Right forelimb (tissue), 1 donor: ENCODE results near the gene NOS1AP.
A peak's percentile ranks its signal among the peaks of the same experiment; 100 is the strongest.

ENCODE experiments used
- DNase-seq: peaks from one replicate; pipeline ENCODE4 v3.0.0-alpha.2; 2018

Gene NOS1AP

DNA sequence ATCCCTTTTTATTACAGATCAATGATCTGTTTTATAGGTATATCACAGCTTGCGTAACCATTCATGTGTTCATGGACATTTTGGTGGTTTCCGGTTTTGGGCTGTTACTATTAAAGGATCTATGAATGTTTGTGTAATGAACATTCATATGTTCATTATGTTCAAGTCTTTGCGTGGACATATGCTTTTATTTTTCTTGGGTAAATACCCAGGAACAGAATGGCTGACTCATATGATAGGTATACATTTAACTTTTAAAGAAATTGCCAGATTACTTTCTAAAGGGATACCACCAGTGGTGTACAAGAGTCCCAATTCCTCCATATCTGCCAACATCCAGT is 233.5 kb downstream of the NOS1AP start:
- no peak for DNase-seq

DNA sequence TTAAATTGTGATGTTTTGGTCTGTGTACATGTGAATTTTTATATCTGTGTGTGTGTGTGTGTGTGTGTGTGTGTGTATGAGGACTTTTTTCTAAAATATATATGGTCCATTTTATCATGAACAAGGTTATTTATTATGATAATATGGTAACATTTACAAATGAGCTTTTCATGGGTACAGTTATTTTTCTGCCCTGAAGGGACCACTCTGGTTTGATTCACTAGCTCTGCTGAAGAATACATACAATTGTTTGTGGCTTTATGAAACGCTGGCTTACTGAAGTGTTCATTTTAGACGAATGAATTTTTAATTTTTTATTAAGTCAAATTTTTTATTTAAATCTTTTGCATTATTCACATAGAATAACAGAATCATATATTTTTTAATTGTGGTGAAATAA is 235.2 kb downstream of the NOS1AP start:
- no peak for DNase-seq

DNA sequence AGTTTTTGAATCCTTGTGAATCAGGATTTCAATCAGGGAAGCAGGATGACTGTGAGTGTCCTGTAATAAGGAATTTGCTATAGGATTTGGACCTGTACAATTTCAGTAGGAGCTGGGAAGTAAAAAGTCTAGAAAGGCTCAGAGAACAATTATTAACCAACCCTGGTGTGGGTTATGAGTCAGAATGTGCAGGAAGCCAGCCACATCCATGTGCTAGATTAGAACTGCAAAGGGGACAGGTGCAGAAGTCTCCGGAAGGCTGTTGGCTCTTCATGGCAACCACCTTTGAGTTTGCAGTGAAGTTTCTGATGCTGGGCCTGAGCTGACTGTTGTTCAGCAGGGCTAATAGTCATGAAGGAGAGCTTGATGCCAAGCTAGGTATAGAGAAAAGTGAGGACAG is 236.5 kb downstream of the NOS1AP start:
- no peak for DNase-seq

DNA sequence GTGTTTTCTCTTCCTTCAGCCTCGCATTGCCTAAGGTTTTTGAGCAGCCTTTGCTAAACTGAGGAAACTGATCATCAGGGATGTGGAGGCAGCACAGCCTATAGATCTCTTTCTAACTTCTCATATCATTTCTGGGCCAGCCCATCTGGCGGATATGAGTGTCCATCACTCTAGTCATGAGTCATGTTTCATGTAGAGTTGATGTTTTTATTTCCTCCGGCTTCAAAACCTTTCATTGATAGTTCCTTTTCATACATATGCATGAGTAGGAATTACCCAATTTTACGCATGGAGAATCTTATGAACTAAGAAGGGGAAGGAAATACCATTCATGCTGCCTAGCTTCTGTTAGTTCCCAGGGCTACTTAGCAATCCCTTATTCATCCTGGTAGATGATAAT is 240.8 kb downstream of the NOS1AP start:
- DNase-seq, result no peak

DNA sequence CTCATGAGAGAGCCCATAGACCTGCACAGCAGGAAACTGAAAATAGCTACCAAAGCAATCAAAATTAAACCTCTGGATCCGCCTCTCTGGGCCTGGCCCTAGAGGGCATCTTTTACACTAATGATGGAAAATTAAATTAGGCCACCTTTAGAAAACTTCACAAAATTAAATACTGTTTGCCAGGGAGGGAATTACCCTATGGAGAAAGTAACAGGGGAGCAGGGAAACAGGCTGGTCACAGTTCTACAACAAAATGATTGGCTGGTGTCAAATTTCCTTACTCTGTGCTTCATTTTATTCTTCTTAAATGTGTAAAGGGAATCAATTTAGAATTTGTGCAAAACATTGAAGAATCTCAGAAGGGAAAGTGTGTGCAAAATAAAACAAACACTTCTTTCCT is 244.7 kb downstream of the NOS1AP start:
- no peak for DNase-seq

DNA sequence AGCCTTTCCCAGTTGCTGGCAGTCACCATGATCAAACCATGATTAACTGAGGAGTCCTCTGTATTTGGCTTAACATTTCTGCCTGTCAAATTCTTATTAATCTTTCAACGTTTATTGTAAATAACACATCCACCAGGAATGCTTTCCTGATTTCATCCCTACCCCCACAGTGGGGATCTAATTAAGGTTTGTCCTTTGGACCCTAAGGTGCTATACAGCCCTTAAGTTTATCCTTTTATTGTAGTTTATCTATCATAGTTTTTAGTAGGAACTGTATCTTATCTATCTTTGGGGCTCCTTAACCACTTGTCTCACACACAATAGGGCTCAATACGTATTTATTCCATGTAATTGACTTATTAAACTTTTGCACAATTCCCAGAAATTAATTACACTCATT is 246.2 kb downstream of the NOS1AP start:
- DNase-seq, result no peak

DNA sequence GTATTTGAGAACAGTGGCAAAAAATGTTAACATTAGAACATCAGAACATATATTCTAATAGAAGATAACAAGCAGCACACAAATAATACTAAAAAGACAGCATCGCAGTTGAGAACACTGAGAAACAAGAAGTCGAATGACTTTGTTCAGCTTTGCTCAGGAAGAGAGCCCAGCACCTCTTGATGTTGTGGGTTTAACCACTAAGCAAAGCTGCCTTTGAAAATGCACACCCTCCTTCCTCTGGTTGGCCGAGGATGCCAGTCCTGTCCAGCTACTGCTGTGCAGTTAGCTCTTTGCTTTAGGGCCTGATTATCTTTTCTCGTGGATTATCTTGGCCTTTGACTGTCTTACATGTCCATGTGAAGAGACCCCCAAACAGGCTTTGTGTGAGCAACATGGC is 246.7 kb downstream of the NOS1AP start:
- no peak for DNase-seq

DNA sequence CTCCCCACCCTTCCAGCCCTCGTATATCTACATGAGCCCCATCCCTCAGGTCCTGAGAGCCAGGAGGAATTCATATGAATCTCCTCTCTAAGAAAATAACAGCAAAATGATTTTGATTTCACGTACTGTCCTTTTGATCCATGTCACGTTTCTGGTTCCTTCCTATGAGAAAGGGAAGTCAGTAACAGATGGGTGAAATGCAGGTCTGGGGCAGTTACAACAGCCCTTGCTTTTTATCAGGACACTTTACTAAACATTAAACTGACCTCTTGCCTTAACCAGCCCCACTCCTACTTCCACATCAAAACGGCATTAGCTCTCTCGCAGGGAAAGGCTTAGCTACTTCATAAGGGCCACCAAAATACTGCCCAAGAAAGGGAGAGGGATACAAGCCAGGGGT is 248.1 kb downstream of the NOS1AP start:
- no peak for DNase-seq

DNA sequence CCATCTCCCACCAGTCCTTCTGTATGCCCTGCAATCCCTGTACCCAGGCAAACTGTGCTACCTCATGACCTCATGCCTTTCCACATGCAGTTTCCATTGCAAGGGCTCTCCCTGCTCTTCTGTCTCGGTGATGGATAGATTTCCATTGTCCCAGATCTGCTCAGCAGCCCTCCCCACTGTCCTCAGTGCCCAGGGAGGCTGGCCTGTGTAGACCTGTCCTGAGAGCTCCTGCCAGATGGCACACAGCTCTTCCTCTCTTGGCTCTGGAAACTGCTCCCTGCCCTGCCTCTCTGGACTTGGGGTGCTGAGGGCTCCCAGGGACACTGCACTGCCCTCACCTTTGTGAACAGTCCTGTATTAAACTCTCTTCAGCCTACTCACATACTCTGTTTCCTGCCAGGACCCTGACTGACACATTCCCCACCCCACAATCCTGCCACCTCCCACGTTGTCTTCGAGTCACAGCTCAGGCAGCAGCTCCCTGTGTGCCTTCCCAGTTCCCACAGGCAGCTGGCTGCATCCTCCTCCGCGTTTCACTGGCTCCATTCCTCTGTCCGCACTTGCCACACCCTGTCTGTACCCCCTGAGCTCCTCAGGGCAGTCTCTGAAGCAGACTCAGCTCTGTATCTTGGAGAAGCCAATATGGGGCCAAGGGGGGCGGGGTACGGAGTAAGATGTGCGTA is 250.1 kb downstream of the NOS1AP start:
- no peak for DNase-seq

DNA sequence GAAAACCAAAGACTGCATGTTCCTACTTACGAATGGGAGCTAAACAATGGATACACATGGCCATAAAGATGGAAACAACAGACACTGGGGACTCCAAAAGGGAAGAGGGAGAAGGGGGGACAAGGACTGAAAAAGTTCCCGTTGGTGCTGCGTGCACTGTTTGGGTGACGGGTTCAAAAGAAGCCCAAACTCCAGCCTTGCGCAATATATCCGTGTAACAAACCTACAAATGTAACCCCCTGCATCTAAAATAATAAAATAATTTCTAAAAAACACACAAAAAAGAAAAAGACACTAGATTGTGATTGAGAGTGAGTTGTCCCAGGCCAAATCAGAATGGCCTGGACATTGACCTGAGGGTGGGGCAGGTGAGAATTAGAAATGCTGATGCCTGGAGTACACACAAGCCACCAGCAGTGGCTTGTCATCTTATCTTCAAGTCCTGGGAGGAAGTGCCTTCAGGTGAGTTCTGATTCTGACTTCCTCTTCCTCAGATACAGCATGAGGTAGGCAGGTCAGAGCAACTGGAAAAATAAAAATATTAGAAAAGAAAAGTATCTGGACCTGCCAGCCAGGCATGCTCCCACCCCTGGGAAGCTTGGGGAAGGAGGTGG is 252.4 kb downstream of the NOS1AP start:
- DNase-seq, result no peak

DNA sequence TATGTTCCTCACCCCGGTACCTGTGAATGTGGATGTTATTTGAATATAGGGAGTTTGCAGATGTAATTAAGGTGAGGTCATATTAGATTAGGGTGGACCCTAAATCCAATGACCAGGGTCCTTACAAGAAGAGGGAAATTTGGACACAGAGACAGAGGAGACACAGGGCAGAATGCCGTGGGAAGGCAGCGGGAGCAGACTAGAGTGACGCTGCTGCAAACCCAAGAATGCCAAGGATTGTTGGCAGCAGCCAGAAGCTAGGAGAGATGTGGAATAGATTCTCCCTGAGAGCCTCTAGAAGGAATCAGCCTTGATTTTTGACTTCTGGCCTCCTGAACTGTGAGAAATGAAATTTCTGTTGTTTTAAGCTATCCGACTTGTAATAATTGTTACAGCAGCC is 253.5 kb downstream of the NOS1AP start:
- DNase-seq, result no peak

DNA sequence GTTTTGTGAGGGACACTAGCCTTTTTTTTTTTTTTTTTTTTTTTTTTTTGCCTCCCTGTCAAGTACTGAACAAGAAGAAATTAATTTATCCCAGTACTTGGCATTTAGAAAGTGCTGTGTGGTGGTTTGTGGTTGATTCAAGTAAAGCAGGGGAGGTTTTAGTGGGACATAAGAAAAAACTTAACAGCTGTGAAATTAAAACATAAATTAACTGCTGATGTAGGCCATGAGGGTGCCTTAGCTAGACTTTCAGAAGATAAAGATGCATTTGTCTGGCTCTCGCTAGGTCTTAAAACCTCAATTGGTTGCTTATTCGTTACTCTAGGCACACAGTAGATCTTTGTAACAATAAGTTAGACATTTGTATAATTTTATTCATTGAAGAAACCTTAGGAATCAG is 254.9 kb downstream of the NOS1AP start:
- DNase-seq, result no peak

DNA sequence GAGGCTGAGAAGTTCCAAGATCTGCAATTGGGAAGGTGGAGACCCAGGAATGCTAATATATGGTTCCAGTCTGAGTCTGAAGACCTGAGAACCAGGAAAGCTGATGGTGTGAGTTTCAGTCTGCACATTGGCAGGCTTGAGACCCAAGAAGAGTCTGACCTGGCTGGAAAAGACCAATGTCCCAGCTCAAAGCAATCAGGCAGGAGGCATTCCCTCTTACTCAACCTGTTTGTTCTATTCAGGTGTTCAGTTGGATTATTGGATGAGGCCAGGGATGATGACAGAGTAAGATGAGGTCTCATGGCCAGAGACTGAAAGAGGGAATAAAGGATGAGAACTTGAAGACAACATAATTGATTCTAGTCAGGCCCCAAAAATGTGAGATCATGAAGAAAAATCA is 257.1 kb downstream of the NOS1AP start:
- DNase-seq, result no peak

DNA sequence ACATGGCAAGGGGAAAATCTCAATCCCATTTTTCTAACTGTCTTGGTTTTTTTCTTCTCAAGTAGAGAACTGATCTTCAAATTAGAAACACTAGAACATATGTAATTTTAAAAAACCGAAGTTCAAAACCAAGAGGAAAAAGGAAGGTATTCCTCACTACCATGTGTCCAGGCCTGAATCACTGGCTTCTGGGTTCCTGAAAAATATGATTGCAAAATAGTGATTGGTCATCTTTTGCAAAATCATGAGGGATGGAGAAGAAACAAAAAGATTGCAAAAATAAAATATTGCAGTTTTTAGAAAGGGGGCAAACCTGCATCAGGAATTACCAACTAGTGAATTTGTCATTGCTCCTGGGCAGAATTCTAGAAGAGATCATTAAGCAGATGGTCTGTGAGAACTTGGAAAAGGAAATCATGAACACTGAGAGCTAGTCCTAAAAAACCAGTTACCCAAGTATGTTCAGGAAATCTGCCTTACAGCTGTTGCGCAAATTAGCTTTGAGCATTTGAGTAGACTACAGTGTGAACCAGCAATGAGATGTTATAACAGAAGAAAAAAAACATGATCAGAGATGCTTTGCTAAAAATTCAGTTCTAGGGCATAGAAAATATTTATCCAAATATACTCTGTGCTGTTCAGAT is 257.8 kb downstream of the NOS1AP start:
- no peak for DNase-seq

DNA sequence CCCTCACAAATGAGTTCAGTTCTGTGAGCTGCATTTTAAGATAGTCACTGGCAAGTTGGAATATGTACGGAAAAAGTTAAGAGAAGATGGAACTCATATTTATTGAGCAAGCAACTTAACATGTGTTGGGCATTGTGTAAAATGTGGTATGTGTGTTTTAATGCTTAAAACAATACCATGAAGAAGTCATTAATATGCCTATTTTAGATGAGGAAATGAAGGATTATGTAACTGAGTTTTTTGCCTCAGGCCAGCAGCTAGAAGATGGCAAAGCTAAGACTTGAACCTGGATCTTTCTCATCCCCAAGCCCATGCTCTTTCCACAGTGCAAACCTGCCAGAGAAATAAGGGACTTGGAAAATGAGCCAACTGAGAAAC is 258.3 kb downstream of the NOS1AP start:
- DNase-seq, result no peak

DNA sequence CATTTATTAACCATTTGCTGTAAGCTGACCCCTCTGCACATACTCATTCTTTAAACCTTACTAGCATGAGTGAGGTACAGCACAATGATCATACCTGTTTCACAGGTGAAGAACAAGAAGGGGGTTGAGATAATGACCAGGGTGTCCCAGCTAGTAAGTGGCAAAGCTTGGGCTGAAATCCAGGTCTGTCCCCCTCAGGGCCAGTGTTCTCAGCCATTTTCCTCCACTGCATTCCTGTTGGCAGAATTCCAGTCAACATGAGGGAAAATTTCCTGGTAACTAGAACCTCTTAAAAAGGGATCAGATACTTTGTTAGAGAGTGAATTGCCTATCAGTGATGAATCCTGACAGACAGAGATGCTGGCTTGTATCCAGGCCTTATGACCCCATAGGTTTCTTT is 259.0 kb downstream of the NOS1AP start:
- no peak for DNase-seq

DNA sequence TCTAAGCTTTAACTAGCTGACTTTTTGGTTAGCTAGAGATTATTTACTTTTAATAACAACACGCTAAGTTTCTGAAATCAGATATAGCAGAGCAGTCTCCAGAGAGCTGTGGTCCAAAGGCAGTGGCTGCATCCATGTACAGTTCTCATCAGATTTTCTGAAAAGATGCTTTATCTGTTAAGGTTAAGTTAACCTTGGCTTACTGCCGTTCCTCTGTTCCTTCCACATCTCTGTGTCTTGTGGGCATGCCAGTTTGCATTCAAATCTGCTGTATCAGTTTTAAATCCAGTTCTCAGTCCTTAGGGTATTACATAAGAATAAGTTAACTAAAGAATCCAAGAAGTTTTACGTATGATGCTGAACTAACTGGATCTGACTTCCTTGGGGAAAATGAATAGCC is 260.3 kb downstream of the NOS1AP start:
- no peak for DNase-seq

DNA sequence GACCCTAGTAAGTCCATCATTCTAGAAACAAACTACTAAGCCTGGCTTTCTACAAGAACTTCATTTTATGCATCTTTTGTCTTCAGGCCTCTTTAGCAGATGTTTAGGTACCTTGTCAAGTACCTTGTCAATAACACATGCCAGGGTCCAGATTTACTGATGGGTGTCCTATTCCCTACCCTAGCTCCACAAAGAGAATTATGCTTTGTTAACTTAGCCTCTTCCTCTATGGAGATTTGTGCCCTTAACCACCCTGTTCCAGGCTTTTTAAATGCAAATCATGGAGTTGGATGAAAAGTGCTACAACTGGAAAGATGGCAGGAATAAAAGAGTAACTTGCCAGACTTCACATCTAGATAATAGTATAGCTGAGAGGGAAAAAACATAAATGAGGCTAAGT is 264.5 kb downstream of the NOS1AP start:
- no peak for DNase-seq

DNA sequence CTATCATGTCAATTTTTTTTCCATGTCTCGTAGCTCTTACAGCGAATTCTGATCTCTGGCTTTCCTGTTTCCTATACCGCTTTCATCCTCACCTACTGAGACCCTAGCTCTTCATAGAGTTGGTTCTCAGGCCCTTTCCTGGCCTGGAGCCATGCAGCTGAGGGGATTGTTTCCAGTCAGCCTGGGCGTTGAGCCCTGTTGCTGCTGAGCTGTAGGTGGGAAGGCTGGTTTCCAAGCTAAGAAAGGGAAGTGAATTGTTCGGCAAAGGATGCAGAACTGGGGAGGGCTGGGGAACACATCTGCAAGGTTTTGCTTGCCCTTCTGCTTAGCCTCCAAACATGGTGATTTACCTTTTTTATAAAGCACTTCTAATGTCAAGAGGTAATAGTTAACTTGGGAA is 265.6 kb downstream of the NOS1AP start:
- peak; percentile 63 for DNase-seq

DNA sequence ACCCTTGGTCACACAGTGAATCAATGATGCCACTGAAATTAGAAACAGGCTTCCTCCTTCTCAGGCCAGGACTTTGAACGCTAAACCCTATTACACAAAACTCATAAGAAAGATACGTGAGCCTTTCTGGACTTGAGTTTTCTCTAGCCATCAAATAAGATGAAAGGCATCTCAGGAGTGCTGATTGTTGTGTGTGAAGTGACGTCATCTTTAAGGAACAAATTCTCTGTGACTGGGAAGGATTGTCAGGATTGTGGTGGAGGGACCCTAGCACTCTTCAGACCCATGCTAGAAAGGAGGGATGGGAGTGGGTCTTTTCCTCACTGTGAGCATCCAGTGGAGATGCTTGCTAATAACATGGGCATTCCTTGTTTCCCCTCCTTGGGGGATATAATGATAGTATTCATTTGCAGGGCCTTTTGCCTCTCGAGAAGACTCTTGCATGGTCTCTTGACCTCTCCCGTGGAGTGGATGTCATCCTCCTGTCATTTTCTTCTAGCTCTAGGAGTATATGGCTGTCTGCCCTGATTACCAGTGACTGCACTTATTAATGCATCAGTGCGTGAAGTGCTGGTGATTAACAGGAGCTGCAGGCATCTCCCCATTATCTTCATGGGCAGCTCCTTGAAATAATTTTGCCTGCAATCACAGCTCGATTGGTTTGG is 267.3 kb downstream of the NOS1AP start:
- no peak for DNase-seq

DNA sequence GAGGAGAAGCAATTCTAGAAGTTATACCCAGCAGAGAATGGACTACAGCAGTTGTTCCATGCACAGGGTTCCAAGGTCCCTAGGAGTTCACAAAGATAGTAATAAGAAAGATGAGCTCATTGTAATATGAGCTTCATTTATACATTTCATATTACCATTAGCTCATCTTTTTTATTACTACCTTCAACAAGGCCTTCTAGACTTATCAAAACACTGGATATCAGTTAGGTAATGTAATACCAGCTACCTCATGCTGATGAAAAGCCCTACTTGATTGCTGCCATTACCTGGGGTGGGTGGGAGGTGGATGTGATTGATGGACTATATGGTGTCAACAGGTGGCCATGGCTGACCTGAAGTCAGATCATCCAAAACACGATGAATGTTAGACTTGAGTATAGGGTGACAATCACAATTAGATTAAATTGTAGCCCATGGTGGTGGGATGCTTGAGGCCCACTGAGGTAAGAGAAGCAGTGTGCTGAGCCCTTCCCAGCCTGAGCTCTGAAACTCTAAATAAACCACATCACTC is 273.0 kb downstream of the NOS1AP start:
- no peak for DNase-seq

DNA sequence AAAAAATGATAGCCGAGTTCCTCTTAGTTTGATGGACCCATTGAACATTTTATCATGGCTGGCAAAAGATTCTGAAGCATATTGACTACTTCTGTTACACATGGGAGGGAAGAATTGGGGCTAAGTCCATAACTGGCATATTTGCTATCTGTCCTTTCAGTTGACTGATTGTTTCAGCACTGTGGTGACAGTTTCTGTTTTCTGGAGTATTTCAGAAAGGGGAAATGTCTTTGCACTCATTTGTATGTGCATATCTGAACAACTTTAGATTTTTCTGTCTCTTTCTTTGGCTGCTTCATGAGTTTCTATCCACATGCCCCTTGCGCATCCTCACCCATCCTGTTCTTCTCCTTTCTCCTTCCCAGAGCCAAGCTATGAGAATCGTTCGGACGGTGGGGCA is 274.0 kb downstream of the NOS1AP start:
- no peak for DNase-seq

DNA sequence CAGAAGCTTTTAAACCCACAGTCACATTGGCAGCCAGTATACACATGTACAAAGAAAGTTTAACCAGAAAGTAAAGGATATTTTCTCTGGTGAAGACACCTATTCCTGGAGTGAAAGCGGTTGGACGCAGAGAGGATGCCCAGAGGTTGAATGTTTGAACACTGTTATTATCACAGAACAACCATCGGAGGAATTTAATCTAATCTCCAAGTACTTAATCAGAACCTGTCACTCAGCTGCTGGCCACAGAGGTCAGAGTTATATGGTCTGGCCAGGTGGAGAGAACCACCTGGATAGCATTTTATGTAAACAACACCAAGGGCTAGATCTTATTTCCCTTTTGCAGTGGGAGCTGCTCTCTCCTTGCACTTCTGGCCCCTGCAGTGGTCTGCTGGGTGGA is 277.8 kb downstream of the NOS1AP start:
- no peak for DNase-seq
